IMR-90 (cell line): ENCODE measurements around the gene RBM48. TPM values are rescaled to one million over a fixed set of nuclear protein-coding genes. Genes with fewer than 3 reads are reported as not detected.

Source experiments
- ATAC-seq: fragments of 200-7000 bp; cut with Tn5 transposase; 2 replicates; pipeline ENCODE4 v1.9.1; 2020; ENCODE audit warnings: low read depth, mild to moderate bottlenecking, moderate library complexity
- BruUV-seq: library from RNA; stranded (reverse); fragments of 400-500 nt; replicated peaks from 2 replicates; lab custom pipeline; 2021; lab: Mats Ljungman, UMichigan
- CTCF ChIA-PET: fragments of 300-600 bp; formaldehyde crosslinking; extraction: SDS; loops from one replicate; lab custom pipeline; 2021; ENCODE audit warnings: antibody characterized with exemption; lab: Yijun Ruan, JAX
- POLR2A ChIA-PET: fragments of 300-600 bp; sonication (Branson Sonifier 250); formaldehyde crosslinking; loops from one replicate; lab custom pipeline; 2022; ENCODE audit warnings: antibody characterized with exemption; ENCODE audit not compliant: unreplicated experiment; lab: Charles Lee
- DNase-seq: peaks from one replicate; pipeline ENCODE4 v3.0.0; 2013
- H2AFZ ChIP-seq: replicated peaks from 2 replicates; pipeline ENCODE3; 2013; ENCODE audit warnings: low read length, mild to moderate bottlenecking; ENCODE audit not compliant: poor library complexity
- H2AK5ac ChIP-seq: 2 replicates; pipeline ENCODE4 v1.6.1; 2013; ENCODE audit warnings: low read depth, low read length, inconsistent platforms
- H2AK9ac ChIP-seq: replicated peaks from 2 replicates; pipeline ENCODE3; 2013; ENCODE audit warnings: mild to moderate bottlenecking, low read depth, low read length, moderate library complexity; ENCODE audit not compliant: poor library complexity
- H2BK120ac ChIP-seq: 2 replicates; pipeline ENCODE4 v1.6.1; 2013; ENCODE audit warnings: low read depth, low read length, inconsistent platforms
- H2BK15ac ChIP-seq: 3 replicates; pipeline ENCODE4 v1.6.1; 2013; ENCODE audit warnings: low read depth, low read length, inconsistent platforms
- H2BK20ac ChIP-seq: 2 replicates; pipeline ENCODE4 v1.6.1; 2013; ENCODE audit warnings: low read depth, mild to moderate bottlenecking, inconsistent platforms, low read length, moderate library complexity
- H2BK5ac ChIP-seq: 2 replicates; pipeline ENCODE4 v1.6.1; 2013; ENCODE audit warnings: mild to moderate bottlenecking, low read depth, low read length, inconsistent platforms; ENCODE audit not compliant: poor library complexity, severe bottlenecking
- H3K14ac ChIP-seq: replicated peaks from 2 replicates; pipeline ENCODE4 v1.6.1; 2013; ENCODE audit warnings: low read depth, low read length, inconsistent platforms
- H3K18ac ChIP-seq: 2 replicates; pipeline ENCODE4 v1.6.1; 2013; ENCODE audit warnings: low read depth, low read length, control low read depth
- H3K23ac ChIP-seq: 2 replicates; pipeline ENCODE4 v1.6.1; 2013; ENCODE audit warnings: low read depth, low read length, inconsistent platforms
- H3K27ac ChIP-seq: 2 replicates; pipeline ENCODE4 v1.5.1; 2013; ENCODE audit warnings: mild to moderate bottlenecking, control low read depth, low read length; ENCODE audit not compliant: insufficient read depth
- H3K27me3 ChIP-seq: 2 replicates; pipeline ENCODE4 v1.6.1; 2013; ENCODE audit warnings: low read length; ENCODE audit not compliant: control insufficient read depth, insufficient read depth
- H3K36me3 ChIP-seq: 2 replicates; pipeline ENCODE4 v1.6.1; 2013; ENCODE audit warnings: low read length, mixed read lengths; ENCODE audit not compliant: control insufficient read depth, insufficient read depth
- H3K4ac ChIP-seq: 2 replicates; pipeline ENCODE4 v1.6.1; 2013; ENCODE audit warnings: low read depth, low read length, inconsistent platforms
- H3K4me1 ChIP-seq: 2 replicates; pipeline ENCODE4 v1.6.1; 2013; ENCODE audit warnings: low read length, mixed read lengths; ENCODE audit not compliant: control insufficient read depth, insufficient read depth
- H3K4me2 ChIP-seq: 2 replicates; pipeline ENCODE4 v1.6.1; 2013; ENCODE audit warnings: low read depth, mild to moderate bottlenecking, control low read depth, low read length, moderate library complexity
- H3K4me3 ChIP-seq: 2 replicates; pipeline ENCODE4 v1.5.1; 2013; ENCODE audit warnings: low read depth, mild to moderate bottlenecking, control low read depth, low read length, moderate library complexity; ENCODE audit not compliant: insufficient read depth
- H3K56ac ChIP-seq: 2 replicates; pipeline ENCODE4 v1.6.1; 2013; ENCODE audit warnings: low read length, inconsistent platforms; ENCODE audit not compliant: insufficient read depth; ENCODE audit errors: extremely low read depth
- H3K79me1 ChIP-seq, 2 experiments: 2 replicates each; pipeline ENCODE4 v1.6.1; 2013; ENCODE audit warnings: low read length in 2 of 2, inconsistent platforms in 1 of 2, low read depth in 1 of 2
- H3K9ac ChIP-seq: 2 replicates; pipeline ENCODE4 v1.6.1; 2013; ENCODE audit warnings: low read depth, low read length, control low read depth
- H3K9me1 ChIP-seq: 2 replicates; pipeline ENCODE4 v1.6.1; 2013; ENCODE audit warnings: low read length, inconsistent platforms; ENCODE audit not compliant: insufficient read depth
- H3K9me3 ChIP-seq: 2 replicates; pipeline ENCODE4 v1.6.1; 2013; ENCODE audit warnings: low read length; ENCODE audit not compliant: control insufficient read depth, insufficient read depth
- H4K20me1 ChIP-seq: 2 replicates; pipeline ENCODE4 v1.6.1; 2013; ENCODE audit warnings: low read length, inconsistent platforms; ENCODE audit not compliant: insufficient read depth
- H4K5ac ChIP-seq: 2 replicates; pipeline ENCODE4 v1.6.1; 2013; ENCODE audit warnings: mild to moderate bottlenecking, low read depth, low read length, control low read depth
- H4K8ac ChIP-seq, 2 experiments: 2 replicates each; pipeline ENCODE4 v1.6.1; 2013; ENCODE audit warnings: low read depth in 2 of 2, low read length in 2 of 2, control low read depth in 1 of 2, inconsistent platforms in 1 of 2
- H4K91ac ChIP-seq: 2 replicates; pipeline ENCODE4 v1.6.1; 2013; ENCODE audit warnings: low read depth, low read length, inconsistent platforms; ENCODE audit not compliant: insufficient read depth
- MXI1 ChIP-seq: IDR thresholded peaks from 2 replicates; pipeline ENCODE4 v1.6.1; 2012; ENCODE audit warnings: low read depth, mild to moderate bottlenecking, low read length, moderate library complexity, borderline replicate concordance
- SMC3 ChIP-seq: fragments of 150-350 bp; IDR thresholded peaks from 2 replicates; pipeline ENCODE4 v1.6.1; 2016; ENCODE audit warnings: low read depth, mild to moderate bottlenecking, antibody characterized with exemption, low read length, moderate library complexity
- USF2 ChIP-seq: fragments of 150-350 bp; IDR thresholded peaks from 2 replicates; pipeline ENCODE4 v1.6.1; 2017; ENCODE audit warnings: mild to moderate bottlenecking, antibody characterized with exemption, low read length, low read depth
- WGBS, 2 experiments: methylation state at CpG; one replicate each; pipeline versions ENCODE4 v1.1.5 to v1.1.7; 2013; ENCODE audit warnings: missing lambda C conversion rate in 2 of 2; ENCODE audit not compliant: insufficient read length in 1 of 2; ENCODE audit errors: extremely low coverage in 2 of 2; 5-methylcytosine and 5-hydroxymethylcytosine counted together
- dilution Hi-C: fragments of 300-500 bp; cut with HindIII; formaldehyde crosslinking; loops from one replicate; pipeline ENCODE4 v1.14.3; 2018; ENCODE audit warnings: low sequenced_read_pairs; ENCODE audit not compliant: unreplicated experiment
- in situ Hi-C: fragments of 300-500 bp; cut with MboI; formaldehyde crosslinking; loops from 3 replicates; pipeline ENCODE4 v1.14.3; 2019; ENCODE audit warnings: low sequenced_read_pairs, inconsistent platforms, mixed read lengths
- intact Hi-C: fragments of 100-400 bp; cut with micrococcal nuclease; formaldehyde crosslinking; loops from 2 replicates; pipeline ENCODE4 v1.10.0; 2022
- polyA plus RNA-seq, 3 experiments: library from polyadenylated mRNA; depleted of rRNA; stranded (reverse); fragments of >200 nt; gene quantifications; 2 replicates each; pipeline ENCODE4 v1.2.3, GENCODE V29; 2012; ENCODE audit warnings: low replicate concordance in 1 of 3
- total RNA-seq: library from RNA; depleted of rRNA; stranded (reverse); fragments of >200 nt; gene quantifications from 2 replicates; pipeline ENCODE4 v1.2.3, GENCODE V29; 2012

RBM48 gene
- total and polyA plus RNA-seq, 2 of the 4 experiments (the other 2 are of a cell fraction), result 5.1 to 5.6 TPM

- in situ Hi-C loops, result no loop called here
- Histone ChIP-seq H2BK15ac (no peak overlapping the region), H4K20me1 (no peaks in the 10 kb centered on the region; the same call in 1 of the 2 replicates), H3K36me3 (peaks cover 14% of the 10 kb centered on the region), H3K9me3 (no peaks in the 10 kb centered on the region), H3K9ac (no peak overlapping the region), H3K79me1 (peaks cover 3 to 17% of the 10 kb centered on the region in 2 experiments; a peak in 3 of 4 replicates), H2BK5ac (no peak overlapping the region), H3K9me1 (no peaks in the 10 kb centered on the region), H2BK20ac (no peak overlapping the region), H4K8ac (no peak overlapping the region), H3K18ac (no peak overlapping the region), H3K4me3 (no peak overlapping the region), H2AK5ac (no peak overlapping the region), H3K23ac (no peak overlapping the region), H3K27ac (no peak overlapping the region), H3K14ac (no peak overlapping the region), H3K56ac (no peak overlapping the region), H3K4ac (no peak overlapping the region), H2BK120ac (no peak overlapping the region), H3K4me2 (no peak overlapping the region), H4K91ac (no peak overlapping the region), H3K27me3 (no peaks in the 10 kb centered on the region), H3K4me1 (no peaks in the 10 kb centered on the region), H2AFZ (no peak overlapping the region), H4K5ac (no peak overlapping the region), H2AK9ac (no peak overlapping the region)
- ChIA-PET POLR2A (no interaction called here), CTCF (no interaction called here)
- dilution Hi-C loops, result no loop called here
- TF ChIP-seq USF2 (no peak), MXI1 (no peak), SMC3 (no peak)
- intact Hi-C loops, result no loop called here
- ATAC-seq (peak; percentile 66), DNase-seq (no peak)
- BruUV-seq, result no TSS peak
- 90% methylated on average over 2 of the region's 2 CpGs; no CpG with 5 or more reads in 1 of the 2 experiments for WGBS, 2 experiments
These were observed 34.8 kb downstream of the RBM48 start for GRCh38 chr7:92563345-92563744.
